A673 (cell line): ENCODE results near the gene KCNQ1. TPM values are rescaled to one million over a fixed set of nuclear protein-coding genes. Genes with fewer than 3 reads are reported as not detected.

Source experiments
- BruUV-seq: library from RNA; stranded (reverse); fragments of 400-500 nt; replicated peaks from 2 replicates; lab custom pipeline; 2021; lab: Mats Ljungman, UMichigan
- CTCF ChIA-PET: fragments of 300-600 bp; sonication (Branson Sonifier 250); formaldehyde crosslinking; loops from one replicate; lab custom pipeline; 2022; ENCODE audit warnings: antibody characterized with exemption; lab: Charles Lee
- POLR2A ChIA-PET: fragments of 300-600 bp; sonication (Branson Sonifier 250); formaldehyde crosslinking; loops from one replicate; lab custom pipeline; 2022; ENCODE audit warnings: antibody characterized with exemption; ENCODE audit not compliant: low non-redundant PET; lab: Charles Lee
- DNase-seq: peaks from one replicate; pipeline ENCODE4 v3.0.0-alpha.2; 2015; ENCODE audit warnings: low spot score
- H3K27ac ChIP-seq: fragments of 200-600 bp; sonication (generic); 2 replicates; pipeline ENCODE4 v1.5.1; 2016; ENCODE audit warnings: mixed run types, low read depth, mild to moderate bottlenecking, mixed read lengths, antibody characterized with exemption, low read length; ENCODE audit not compliant: poor library complexity, severe bottlenecking
- H3K27me3 ChIP-seq: fragments of 200-600 bp; sonication (generic); replicated peaks from 2 replicates; pipeline ENCODE4 v1.6.1; 2017; ENCODE audit warnings: mixed run types, low read depth, mild to moderate bottlenecking, mixed read lengths, antibody characterized with exemption, low read length; ENCODE audit not compliant: insufficient read depth, poor library complexity
- H3K36me3 ChIP-seq: fragments of 200-600 bp; sonication (generic); 2 replicates; pipeline ENCODE4 v1.6.1; 2016; ENCODE audit warnings: mixed run types, mild to moderate bottlenecking, mixed read lengths, antibody characterized with exemption, low read length; ENCODE audit not compliant: insufficient read depth, poor library complexity, severe bottlenecking
- H3K4me1 ChIP-seq: fragments of 200-600 bp; sonication (generic); 2 replicates; pipeline ENCODE4 v1.6.1; 2017; ENCODE audit warnings: mixed run types, mild to moderate bottlenecking, mixed read lengths, antibody characterized with exemption, low read length; ENCODE audit not compliant: insufficient read depth, poor library complexity, severe bottlenecking
- H3K4me3 ChIP-seq: fragments of 200-600 bp; sonication (generic); 2 replicates; pipeline ENCODE4 v1.5.1; 2016; ENCODE audit warnings: low read depth, mixed run types, mild to moderate bottlenecking, mixed read lengths, low read length; ENCODE audit not compliant: poor library complexity, severe bottlenecking
- H3K9me3 ChIP-seq: fragments of 200-600 bp; sonication (generic); 2 replicates; pipeline ENCODE4 v1.6.1; 2016; ENCODE audit warnings: mixed run types, low read depth, mild to moderate bottlenecking, mixed read lengths, antibody characterized with exemption, low read length; ENCODE audit not compliant: poor library complexity, severe bottlenecking
- EZH2 ChIP-seq: fragments of 200-600 bp; sonication (generic); IDR thresholded peaks from 2 replicates; pipeline ENCODE4 v1.6.1; 2017; ENCODE audit warnings: borderline replicate concordance, low read depth, mild to moderate bottlenecking, mixed read lengths, antibody characterized with exemption, low read length; ENCODE audit not compliant: poor library complexity, severe bottlenecking
- intact Hi-C: fragments of 100-400 bp; cut with micrococcal nuclease; formaldehyde crosslinking; loops from one replicate; pipeline ENCODE4 v1.10.0; 2022; ENCODE audit not compliant: unreplicated experiment
- total RNA-seq: library from RNA; stranded (reverse); gene quantifications from 2 replicates; pipeline ENCODE4 v1.2.3, GENCODE V29; 2021
- TF ChIP-seq, protein P1 (sequence below): fragments of 300-800, 200-600 bp; sonication (generic); conservative IDR thresholded peaks from 2 replicates; pipeline ENCODE4 v1.5.1; 2017; ENCODE audit warnings: low read depth, mild to moderate bottlenecking, antibody characterized with exemption, low read length, moderate library complexity, mixed read lengths

The KCNQ1 gene
- total RNA-seq, 1 experiment from 2014 or later = not detected

DNA sequence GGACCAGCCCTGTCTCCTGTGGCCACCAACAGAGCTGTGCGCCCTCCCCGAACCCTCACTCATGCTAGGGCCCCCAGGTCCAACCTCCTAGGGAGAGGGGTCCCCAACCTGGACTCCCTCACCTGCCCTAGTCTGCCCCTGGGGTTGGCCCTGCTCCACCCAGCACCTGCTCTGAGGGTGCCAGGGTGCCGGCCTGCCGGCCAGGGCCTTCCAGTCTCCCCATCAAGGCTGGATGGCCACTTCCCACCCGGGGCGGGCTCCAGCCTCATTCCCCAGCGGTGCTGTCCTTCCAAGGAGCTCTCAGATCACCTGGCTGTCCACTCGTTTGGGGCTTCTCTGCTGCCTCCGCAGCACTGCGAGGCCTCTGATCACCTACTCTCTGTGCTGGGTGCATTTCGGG is 401.7 kb downstream of the KCNQ1 start:
- intact Hi-C loops = no loop called here
- no peaks in the 10 kb centered on the region for H3K36me3 ChIP-seq
- ChIA-PET POLR2A (no interaction called here), CTCF (no interaction called here)
- TF ChIP-seq EZH2 = no peak
- TF ChIP-seq, protein P1, sequence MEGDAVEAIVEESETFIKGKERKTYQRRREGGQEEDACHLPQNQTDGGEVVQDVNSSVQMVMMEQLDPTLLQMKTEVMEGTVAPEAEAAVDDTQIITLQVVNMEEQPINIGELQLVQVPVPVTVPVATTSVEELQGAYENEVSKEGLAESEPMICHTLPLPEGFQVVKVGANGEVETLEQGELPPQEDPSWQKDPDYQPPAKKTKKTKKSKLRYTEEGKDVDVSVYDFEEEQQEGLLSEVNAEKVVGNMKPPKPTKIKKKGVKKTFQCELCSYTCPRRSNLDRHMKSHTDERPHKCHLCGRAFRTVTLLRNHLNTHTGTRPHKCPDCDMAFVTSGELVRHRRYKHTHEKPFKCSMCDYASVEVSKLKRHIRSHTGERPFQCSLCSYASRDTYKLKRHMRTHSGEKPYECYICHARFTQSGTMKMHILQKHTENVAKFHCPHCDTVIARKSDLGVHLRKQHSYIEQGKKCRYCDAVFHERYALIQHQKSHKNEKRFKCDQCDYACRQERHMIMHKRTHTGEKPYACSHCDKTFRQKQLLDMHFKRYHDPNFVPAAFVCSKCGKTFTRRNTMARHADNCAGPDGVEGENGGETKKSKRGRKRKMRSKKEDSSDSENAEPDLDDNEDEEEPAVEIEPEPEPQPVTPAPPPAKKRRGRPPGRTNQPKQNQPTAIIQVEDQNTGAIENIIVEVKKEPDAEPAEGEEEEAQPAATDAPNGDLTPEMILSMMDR = no peak
- no peaks in the 10 kb centered on the region for H3K4me1 ChIP-seq
- no peaks in the 10 kb centered on the region for H3K9me3 ChIP-seq
- no peaks in the 10 kb centered on the region for H3K27me3 ChIP-seq
- H3K27ac ChIP-seq = no peak overlapping the region
- DNase-seq = no peak
- H3K4me3 ChIP-seq = no peak overlapping the region
- no TSS peak for BruUV-seq

DNA sequence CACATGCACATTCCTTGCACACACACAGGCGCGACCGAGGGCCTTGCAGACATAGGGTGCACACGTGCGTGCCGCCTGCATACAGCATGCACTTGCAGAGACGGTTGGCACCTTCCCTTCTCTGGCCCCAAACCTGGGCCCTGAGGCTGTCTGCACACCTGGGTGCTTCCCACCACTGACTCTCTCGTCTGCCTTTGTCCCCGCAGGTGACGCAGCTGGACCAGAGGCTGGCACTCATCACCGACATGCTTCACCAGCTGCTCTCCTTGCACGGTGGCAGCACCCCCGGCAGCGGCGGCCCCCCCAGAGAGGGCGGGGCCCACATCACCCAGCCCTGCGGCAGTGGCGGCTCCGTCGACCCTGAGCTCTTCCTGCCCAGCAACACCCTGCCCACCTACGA is 402.8 kb downstream of the KCNQ1 start:
- Histone ChIP-seq H3K27ac (no peak overlapping the region), H3K9me3 (no peaks in the 10 kb centered on the region), H3K36me3 (no peaks in the 10 kb centered on the region), H3K4me3 (no peak overlapping the region), H3K4me1 (no peaks in the 10 kb centered on the region), H3K27me3 (no peaks in the 10 kb centered on the region)
- CTCF ChIA-PET = no interaction called here
- intact Hi-C loops = no loop called here
- POLR2A ChIA-PET = no interaction called here
- no TSS peak for BruUV-seq
- DNase-seq = no peak
- TF ChIP-seq, protein P1 = no peak
- no peak for TF ChIP-seq EZH2

DNA sequence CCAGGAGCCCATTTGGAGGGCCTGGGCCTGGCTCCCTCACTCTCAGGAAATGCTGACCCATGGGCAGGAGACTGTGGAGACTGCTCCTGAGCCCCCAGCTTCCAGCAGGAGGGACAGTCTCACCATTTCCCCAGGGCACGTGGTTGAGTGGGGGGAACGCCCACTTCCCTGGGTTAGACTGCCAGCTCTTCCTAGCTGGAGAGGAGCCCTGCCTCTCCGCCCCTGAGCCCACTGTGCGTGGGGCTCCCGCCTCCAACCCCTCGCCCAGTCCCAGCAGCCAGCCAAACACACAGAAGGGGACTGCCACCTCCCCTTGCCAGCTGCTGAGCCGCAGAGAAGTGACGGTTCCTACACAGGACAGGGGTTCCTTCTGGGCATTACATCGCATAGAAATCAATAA is 403.7 kb downstream of the KCNQ1 start:
- H3K27me3 ChIP-seq = no peaks in the 10 kb centered on the region
- TF ChIP-seq EZH2 = no peak
- TF ChIP-seq, protein P1 = no peak
- H3K9me3 ChIP-seq = no peaks in the 10 kb centered on the region
- intact Hi-C loops = no loop called here
- no peaks in the 10 kb centered on the region for H3K4me1 ChIP-seq
- H3K27ac ChIP-seq = no peak overlapping the region
- no peak overlapping the region for H3K4me3 ChIP-seq
- BruUV-seq = no TSS peak
- POLR2A ChIA-PET = no interaction called here
- CTCF ChIA-PET = no interaction called here
- no peak for DNase-seq
- no peaks in the 10 kb centered on the region for H3K36me3 ChIP-seq
